Loucy (cell line): ENCODE measurements around the gene DBR1.
"Not testable (repeated sequence)": the region's sequence is repeated elsewhere in the genome, so short reads cannot be mapped to it uniquely, and the experiment has no call there.

Source experiments
- H2AFZ ChIP-seq: fragments of 200-600 bp; sonication (generic); 2 replicates; pipeline ENCODE4 v1.6.0; 2016; ENCODE audit warnings: antibody characterized with exemption, mild to moderate bottlenecking, low read length, moderate library complexity
- H3F3A ChIP-seq: fragments of 200-600 bp; 2 replicates; pipeline ENCODE4 v1.6.0; 2016; ENCODE audit warnings: antibody characterized with exemption, low read depth, mild to moderate bottlenecking
- H3K27me3 ChIP-seq: fragments of 200-600 bp; sonication (generic); 2 replicates; pipeline ENCODE4 v1.6.1; 2014; ENCODE audit warnings: low read length, mild to moderate bottlenecking; ENCODE audit not compliant: insufficient read depth, poor library complexity, severe bottlenecking
- H3K36me3 ChIP-seq: fragments of 200-600 bp; sonication (generic); 2 replicates; pipeline ENCODE4 v1.6.1; 2016; ENCODE audit warnings: low read length; ENCODE audit not compliant: insufficient read depth
- H3K4me1 ChIP-seq: fragments of 200-600 bp; sonication (generic); 2 replicates; pipeline ENCODE4 v1.5.1; 2014; ENCODE audit warnings: low read length, mild to moderate bottlenecking; ENCODE audit not compliant: insufficient read depth, poor library complexity, severe bottlenecking
- H3K4me2 ChIP-seq: fragments of 200-600 bp; sonication (generic); 2 replicates; pipeline ENCODE4 v1.6.0; 2014; ENCODE audit warnings: antibody characterized with exemption, low read length, low read depth, mild to moderate bottlenecking; ENCODE audit not compliant: poor library complexity, severe bottlenecking
- H3K4me3 ChIP-seq: fragments of 200-600 bp; sonication (generic); 2 replicates; pipeline ENCODE4 v1.5.1; 2014; ENCODE audit warnings: low read length, mild to moderate bottlenecking, mixed read lengths; ENCODE audit not compliant: poor library complexity, severe bottlenecking
- H3K79me2 ChIP-seq: fragments of 200-600 bp; sonication (generic); 2 replicates; pipeline ENCODE4 v1.6.1; 2014; ENCODE audit warnings: low read length; ENCODE audit not compliant: insufficient read depth
- H3K9ac ChIP-seq: fragments of 200-600 bp; sonication (generic); 2 replicates; pipeline ENCODE4 v1.6.0; 2014; ENCODE audit warnings: mild to moderate bottlenecking, low read depth, low read length, moderate library complexity; ENCODE audit not compliant: poor library complexity, severe bottlenecking
- H3K9me2 ChIP-seq: fragments of 200-600 bp; sonication (generic); replicated peaks from 2 replicates; pipeline ENCODE4 v1.6.1; 2016; ENCODE audit warnings: low read depth, low read length, mixed read lengths
- H3K9me3 ChIP-seq: fragments of 200-600 bp; sonication (generic); 2 replicates; pipeline ENCODE4 v1.6.1; 2014; ENCODE audit warnings: mild to moderate bottlenecking, antibody characterized with exemption, low read length, low read depth; ENCODE audit not compliant: insufficient read depth
- H4K20me1 ChIP-seq: fragments of 200-600 bp; sonication (generic); 2 replicates; pipeline ENCODE4 v1.6.0; 2014; ENCODE audit warnings: antibody characterized with exemption, low read length, mild to moderate bottlenecking; ENCODE audit not compliant: insufficient read depth, poor library complexity, severe bottlenecking
- CTCF ChIP-seq: fragments of 200-600 bp; sonication (generic); conservative IDR thresholded peaks from 2 replicates; pipeline ENCODE4 v1.5.1; 2014; ENCODE audit warnings: mild to moderate bottlenecking, antibody characterized with exemption, low read length
- EZH2phosphoT487 ChIP-seq: fragments of 200-600 bp; IDR thresholded peaks from 2 replicates; pipeline ENCODE4 v1.6.1; 2018; ENCODE audit warnings: antibody characterized with exemption, mild to moderate bottlenecking, moderate library complexity, borderline replicate concordance

The DBR1 gene

GRCh38 chr3:138154534-138154933, 20.2 kb downstream of the DBR1 start:
- Histone ChIP-seq H3K9ac (no peak overlapping the region), H3K79me2 (no peaks in the 10 kb centered on the region), H4K20me1 (no peaks in the 10 kb centered on the region), H3K9me2 (no peaks in the 10 kb centered on the region), H3K36me3 (no peaks in the 10 kb centered on the region), H3F3A (no peaks in the 10 kb centered on the region), H3K27me3 (no peaks in the 10 kb centered on the region), H3K4me1 (no peaks in the 10 kb centered on the region), H3K4me2 (no peak overlapping the region), H2AFZ (no peak overlapping the region), H3K4me3 (no peak overlapping the region), H3K9me3 (no peaks in the 10 kb centered on the region)
- no peak for TF ChIP-seq EZH2phosphoT487
- TF ChIP-seq CTCF: no peak

GRCh38 chr3:138148503-138148902, 26.2 kb downstream of the DBR1 start:
- Histone ChIP-seq H4K20me1 (no peaks in the 10 kb centered on the region), H3K9me2 (no peaks in the 10 kb centered on the region), H3K4me1 (no peaks in the 10 kb centered on the region), H3K79me2 (no peaks in the 10 kb centered on the region), H3K36me3 (no peaks in the 10 kb centered on the region), H3F3A (no peaks in the 10 kb centered on the region), H3K4me2 (no peak overlapping the region), H3K27me3 (no peaks in the 10 kb centered on the region), H3K9ac (no peak overlapping the region), H2AFZ (no peak overlapping the region), H3K9me3 (no peaks in the 10 kb centered on the region), H3K4me3 (no peak overlapping the region)
- TF ChIP-seq EZH2phosphoT487: no peak
- no peak for TF ChIP-seq CTCF

GRCh38 chr3:138142181-138142580, 32.5 kb downstream of the DBR1 start:
- H3K9me2 ChIP-seq, H3K9me3 ChIP-seq, H3K36me3 ChIP-seq, H3K4me3 ChIP-seq, H2AFZ ChIP-seq, H4K20me1 ChIP-seq, H3F3A ChIP-seq, H3K27me3 ChIP-seq, H3K9ac ChIP-seq, H3K4me2 ChIP-seq, H3K79me2 ChIP-seq: not testable (repeated sequence)
- H3K4me1 ChIP-seq: peaks cover 13% of the 10 kb centered on the region

GRCh38 chr3:138140940-138141339, 33.8 kb downstream of the DBR1 start:
- Histone ChIP-seq H3K27me3 (no peaks in the 10 kb centered on the region), H3K79me2 (no peaks in the 10 kb centered on the region), H3K4me3 (no peak overlapping the region), H3K4me1 (peaks cover 20% of the 10 kb centered on the region), H3F3A (no peaks in the 10 kb centered on the region), H4K20me1 (no peaks in the 10 kb centered on the region), H2AFZ (no peak overlapping the region), H3K36me3 (no peaks in the 10 kb centered on the region), H3K9me3 (no peaks in the 10 kb centered on the region), H3K4me2 (peak overlapping the region; percentile 35), H3K9me2 (no peaks in the 10 kb centered on the region), H3K9ac (peak overlapping the region; percentile 4)
- TF ChIP-seq CTCF: no peak
- TF ChIP-seq EZH2phosphoT487: no peak
